AG09309 (cell line): ENCODE measurements around the gene IWS1.
A peak's percentile ranks its signal among the peaks of the same experiment; 100 is the strongest.
"Not testable (repeated sequence)": the region's sequence is repeated elsewhere in the genome, so short reads cannot be mapped to it uniquely, and the experiment has no call there.

ENCODE experiments used
- DNase-seq: peaks from one replicate; pipeline ENCODE4 v3.0.0-alpha.2; 2010; ENCODE audit warnings: low read depth
- H3K4me3 ChIP-seq: 2 replicates; pipeline ENCODE4 v1.5.1; 2011; ENCODE audit warnings: mild to moderate bottlenecking, low read depth, low read length, moderate library complexity; ENCODE audit not compliant: control insufficient read depth
- TF ChIP-seq, protein P1 (sequence below): IDR thresholded peaks from 2 replicates; pipeline ENCODE4 v1.5.1; 2011; ENCODE audit warnings: mild to moderate bottlenecking, low read depth, low read length, inconsistent platforms; ENCODE audit not compliant: insufficient read depth, control insufficient read depth; ENCODE audit errors: missing control alignments

The IWS1 gene

DNA sequence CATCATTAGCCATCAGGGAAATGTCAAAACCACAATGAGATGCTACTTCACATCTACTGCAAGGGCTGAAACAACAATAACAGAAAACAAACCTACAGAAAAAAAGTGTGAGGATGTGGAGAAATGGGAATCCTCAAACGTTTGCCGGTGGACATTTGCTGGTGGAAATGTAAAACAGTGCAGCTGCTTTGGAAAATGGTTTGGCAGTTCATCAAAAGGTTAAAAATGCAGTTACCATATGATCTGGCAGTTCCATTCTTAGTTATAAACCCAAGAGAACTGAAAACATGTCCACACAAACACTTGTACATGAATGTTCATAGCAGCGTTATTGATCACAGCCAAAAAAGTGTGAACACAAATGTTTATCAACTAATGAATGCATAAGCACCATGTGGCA, 63.8 kb downstream of the IWS1 start:
- no peak overlapping the region for H3K4me3 ChIP-seq
- DNase-seq: no peak
- TF ChIP-seq, protein P1, sequence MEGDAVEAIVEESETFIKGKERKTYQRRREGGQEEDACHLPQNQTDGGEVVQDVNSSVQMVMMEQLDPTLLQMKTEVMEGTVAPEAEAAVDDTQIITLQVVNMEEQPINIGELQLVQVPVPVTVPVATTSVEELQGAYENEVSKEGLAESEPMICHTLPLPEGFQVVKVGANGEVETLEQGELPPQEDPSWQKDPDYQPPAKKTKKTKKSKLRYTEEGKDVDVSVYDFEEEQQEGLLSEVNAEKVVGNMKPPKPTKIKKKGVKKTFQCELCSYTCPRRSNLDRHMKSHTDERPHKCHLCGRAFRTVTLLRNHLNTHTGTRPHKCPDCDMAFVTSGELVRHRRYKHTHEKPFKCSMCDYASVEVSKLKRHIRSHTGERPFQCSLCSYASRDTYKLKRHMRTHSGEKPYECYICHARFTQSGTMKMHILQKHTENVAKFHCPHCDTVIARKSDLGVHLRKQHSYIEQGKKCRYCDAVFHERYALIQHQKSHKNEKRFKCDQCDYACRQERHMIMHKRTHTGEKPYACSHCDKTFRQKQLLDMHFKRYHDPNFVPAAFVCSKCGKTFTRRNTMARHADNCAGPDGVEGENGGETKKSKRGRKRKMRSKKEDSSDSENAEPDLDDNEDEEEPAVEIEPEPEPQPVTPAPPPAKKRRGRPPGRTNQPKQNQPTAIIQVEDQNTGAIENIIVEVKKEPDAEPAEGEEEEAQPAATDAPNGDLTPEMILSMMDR: no peak

DNA sequence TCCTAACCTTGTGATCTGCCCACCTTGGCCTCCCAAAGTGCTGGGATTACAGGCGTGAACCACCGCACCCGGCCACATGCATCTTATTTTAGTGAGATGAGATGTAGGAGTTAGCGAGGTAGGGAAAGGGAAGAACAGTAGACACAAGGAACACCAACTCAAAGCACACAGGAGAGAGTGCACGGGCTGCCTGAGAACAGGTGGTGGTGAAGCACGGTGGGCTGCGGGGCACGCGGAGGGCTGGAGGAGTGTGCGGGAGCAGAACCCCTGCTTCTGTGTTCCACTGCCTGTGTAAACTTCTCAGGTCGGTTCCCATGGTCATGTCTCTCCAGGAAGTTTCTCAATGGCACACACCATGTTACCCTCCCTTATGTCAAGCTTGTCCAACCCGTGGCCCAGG, 69.3 kb downstream of the IWS1 start:
- TF ChIP-seq, protein P1: no peak
- H3K4me3 ChIP-seq: no peak overlapping the region
- no peak for DNase-seq

DNA sequence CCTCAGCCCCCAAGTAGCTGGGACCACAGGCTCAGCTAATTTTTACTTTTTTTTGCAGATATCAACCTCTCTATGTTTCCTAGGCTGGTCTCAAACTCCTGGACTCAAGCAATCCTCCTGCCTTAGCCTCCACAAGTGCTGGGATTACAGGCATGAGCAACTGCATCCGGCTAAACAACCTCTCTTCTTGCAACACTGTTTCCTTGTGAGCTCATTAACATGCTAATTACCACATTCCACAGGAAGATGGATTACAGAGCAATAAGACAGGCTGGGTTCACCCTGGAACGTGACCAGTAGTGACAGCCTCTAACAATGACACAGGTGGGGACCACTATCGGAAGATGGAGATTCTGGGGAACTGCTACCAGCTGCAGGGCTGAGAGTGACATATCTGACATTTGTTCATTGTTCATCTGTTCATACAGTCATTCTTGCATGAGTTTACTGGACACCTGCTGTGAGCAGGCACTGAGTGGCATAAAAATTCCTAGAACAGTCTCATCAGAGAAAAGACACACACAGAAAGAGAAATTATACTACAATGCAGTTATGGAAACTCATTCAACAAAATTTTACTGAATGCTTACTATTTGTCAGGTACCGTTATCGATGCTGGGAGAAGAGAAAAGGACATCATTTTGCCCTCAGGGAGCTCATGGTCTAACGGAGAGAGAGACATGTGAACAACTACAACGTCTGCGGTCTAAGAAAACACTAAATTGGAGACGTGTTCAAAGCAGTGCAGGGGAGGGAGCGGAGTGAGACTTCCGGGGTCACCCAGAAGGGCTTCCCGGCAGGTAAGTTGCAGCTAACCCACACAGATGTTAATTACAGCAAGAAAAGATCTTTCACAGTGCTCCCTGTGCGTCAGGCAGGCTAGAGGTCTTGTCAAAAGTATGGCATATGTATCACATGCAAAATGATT, 70.5 kb downstream of the IWS1 start:
- no peak for DNase-seq
- TF ChIP-seq, protein P1: no peak
- H3K4me3 ChIP-seq: no peak overlapping the region

DNA sequence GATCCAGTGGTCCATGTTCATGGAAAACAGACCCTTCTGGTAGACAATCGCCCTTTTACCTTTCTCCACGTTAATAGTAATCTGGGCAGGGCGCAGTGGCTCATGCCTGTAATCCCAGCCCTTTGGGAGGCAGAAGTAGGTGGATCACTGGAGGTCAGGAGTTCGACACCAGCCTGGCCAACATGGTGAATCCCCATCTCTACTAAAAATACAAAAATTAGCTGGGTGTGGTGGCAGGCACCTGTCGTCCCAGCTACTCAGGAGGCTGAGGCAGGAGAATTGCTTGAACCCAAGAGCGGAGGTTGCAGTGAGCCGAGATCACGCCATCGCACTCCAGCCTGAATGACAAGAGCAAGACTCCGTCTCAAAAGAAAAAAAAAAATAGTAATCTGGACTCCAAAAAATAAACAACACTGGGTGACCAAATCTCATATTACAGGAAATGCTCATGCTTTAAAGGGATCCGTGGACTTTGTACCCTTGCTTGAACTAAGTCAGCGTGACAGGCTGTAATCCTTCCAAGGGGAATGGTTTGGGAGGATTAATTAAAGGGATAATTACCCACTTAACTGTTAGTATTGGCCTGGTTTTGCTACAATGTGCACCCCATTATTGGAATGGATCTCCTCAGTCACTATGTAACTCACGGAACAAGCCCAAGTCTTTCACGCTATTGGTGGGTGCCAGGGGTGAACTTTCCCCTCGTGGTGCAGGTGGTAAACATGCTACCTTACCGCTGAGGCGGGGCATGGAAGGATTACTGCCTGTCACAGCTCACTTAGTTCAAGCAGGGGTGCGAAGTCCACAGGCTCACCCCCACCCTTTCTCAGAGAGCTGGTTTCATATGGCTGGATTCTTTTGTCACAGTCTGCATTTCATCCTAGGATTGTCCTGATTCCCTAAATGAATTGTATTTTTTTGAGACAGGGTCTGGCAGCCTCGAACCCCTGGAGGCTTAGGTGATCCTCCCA, 71.4 kb downstream of the IWS1 start:
- TF ChIP-seq, protein P1: no peak
- no peak overlapping the region for H3K4me3 ChIP-seq
- DNase-seq: no peak

DNA sequence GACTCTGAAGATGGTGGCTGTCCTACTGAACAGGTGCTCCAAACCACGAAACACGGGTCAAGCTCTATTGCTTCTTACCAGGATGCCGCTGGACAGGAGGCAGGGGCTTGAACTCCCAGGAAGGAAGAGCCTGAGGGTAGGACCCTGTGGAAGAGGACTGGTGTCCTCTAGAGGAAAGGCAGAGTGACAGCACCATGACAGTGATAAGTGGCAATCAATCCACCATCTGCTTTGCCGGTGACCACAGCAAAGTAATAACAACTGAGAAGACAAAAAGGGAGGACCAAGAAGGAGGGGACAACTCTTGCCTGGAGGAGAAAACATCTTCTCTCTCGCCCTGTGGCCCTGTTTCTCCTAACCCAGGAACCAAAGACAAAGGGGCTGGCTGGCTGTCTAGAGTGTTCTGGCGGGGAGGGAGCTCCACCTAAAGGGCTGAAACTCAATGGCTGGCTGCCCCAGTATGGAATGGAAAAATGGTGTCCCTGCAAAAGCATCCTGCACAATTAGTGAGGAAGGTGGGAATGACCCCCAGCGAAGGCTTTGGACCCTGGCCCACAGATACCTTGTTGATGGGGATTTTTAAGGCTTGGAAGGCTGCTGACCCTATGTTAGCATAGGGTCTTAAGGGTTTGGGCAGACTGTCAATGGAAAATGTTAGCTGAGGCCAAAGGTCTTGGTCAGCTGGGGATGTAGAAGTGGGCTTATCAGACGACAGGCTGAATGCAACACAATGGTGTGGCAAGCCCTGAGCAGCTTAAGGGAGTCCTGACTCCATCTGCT, 72.7 kb downstream of the IWS1 start:
- H3K4me3 ChIP-seq: no peak overlapping the region
- DNase-seq: no peak
- TF ChIP-seq, protein P1: peak; percentile 28

DNA sequence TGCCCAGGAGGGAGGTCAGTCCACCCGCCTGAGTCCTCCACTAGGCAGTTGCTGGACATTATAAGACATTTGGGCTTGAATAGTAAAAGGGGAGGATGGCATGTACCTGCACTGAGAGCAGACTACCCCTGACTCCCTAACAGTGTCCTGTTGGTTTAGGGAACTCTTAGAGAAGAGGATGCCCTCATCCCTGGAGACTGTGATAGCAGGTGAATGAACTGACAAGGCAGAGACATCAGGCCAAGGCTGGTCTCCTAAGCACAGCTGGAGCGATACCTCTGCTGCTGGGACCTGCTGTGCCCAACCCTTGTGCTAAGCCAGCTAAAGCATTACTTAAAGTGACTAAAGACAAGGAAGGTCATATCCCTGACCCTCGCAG, 73.3 kb downstream of the IWS1 start:
- no peak overlapping the region for H3K4me3 ChIP-seq
- DNase-seq: no peak
- TF ChIP-seq, protein P1: no peak

DNA sequence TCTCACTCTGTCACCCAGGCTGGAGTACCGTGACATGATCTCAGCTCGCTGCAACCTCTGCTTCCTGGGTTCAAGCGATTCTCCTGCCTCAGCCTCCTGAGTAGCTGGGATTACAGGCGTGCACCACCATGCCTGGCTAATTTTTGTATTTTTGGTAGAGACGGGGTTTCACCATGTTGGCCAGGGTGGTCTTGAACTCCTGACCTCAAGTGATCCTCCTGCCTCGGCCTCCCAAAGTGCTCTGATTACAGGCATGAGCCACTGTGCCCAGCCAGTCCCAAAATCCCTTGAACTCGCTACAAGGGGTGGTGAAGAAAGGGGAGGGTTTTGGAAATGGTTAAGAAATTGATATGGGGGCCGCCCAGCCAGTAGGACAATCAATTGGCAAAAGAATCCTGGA, 73.9 kb downstream of the IWS1 start:
- DNase-seq, H3K4me3 ChIP-seq: not testable (repeated sequence)
